SK-N-MC (cell line): ENCODE measurements around the gene KRT9.

ENCODE experiments used
- DNase-seq: peaks from one replicate; pipeline ENCODE4 v3.0.0-alpha.2; 2011; ENCODE audit warnings: low read depth, low spot score
- H3K27ac ChIP-seq: fragments of 200-600 bp; sonication (generic); 2 replicates; pipeline ENCODE4 v1.5.1; 2016; ENCODE audit warnings: mixed run types
- H3K36me3 ChIP-seq: fragments of 200-600 bp; sonication (generic); 2 replicates; pipeline ENCODE4 v1.6.1; 2017; ENCODE audit warnings: antibody characterized with exemption, low read length, mixed read lengths; ENCODE audit not compliant: insufficient read depth
- H3K4me3 ChIP-seq: fragments of 200-600 bp; sonication (generic); 2 replicates; pipeline ENCODE4 v1.5.1; 2016
- H3K9ac ChIP-seq: fragments of 200-600 bp; sonication (generic); 2 replicates; pipeline ENCODE4 v1.8.0; 2017; ENCODE audit warnings: mixed run types, mixed read lengths; ENCODE audit not compliant: insufficient read length
- H3K9me3 ChIP-seq: fragments of 200-600 bp; sonication (generic); 2 replicates; pipeline ENCODE4 v1.6.1; 2017; ENCODE audit warnings: low read depth, mild to moderate bottlenecking, antibody characterized with exemption, low read length, moderate library complexity, mixed read lengths
- EZH2 ChIP-seq: fragments of 200-600 bp; sonication (generic); IDR thresholded peaks from one replicate; pipeline ENCODE4 v1.6.1; 2017; ENCODE audit warnings: antibody characterized with exemption
- FOXP2 ChIP-seq: optimal IDR thresholded peaks from 2 replicates; pipeline ENCODE3; 2011; ENCODE audit warnings: mild to moderate bottlenecking, moderate library complexity; ENCODE audit not compliant: insufficient read depth; ENCODE audit errors: extremely low read length, control extremely low read depth
- POLR2AphosphoS5 ChIP-seq: IDR thresholded peaks from 2 replicates; pipeline ENCODE4 v1.6.1; 2012; ENCODE audit warnings: mild to moderate bottlenecking, low read depth, low read length, borderline replicate concordance

KRT9 gene

GRCh38 chr17:41602524-41602923, 30.7 kb upstream of the KRT9 start:
- no peak overlapping the region for H3K9ac ChIP-seq
- H3K36me3 ChIP-seq = no peaks in the 10 kb centered on the region
- H3K4me3 ChIP-seq = no peak overlapping the region
- H3K9me3 ChIP-seq = no peaks in the 10 kb centered on the region
- TF ChIP-seq EZH2 (no peak), FOXP2 (no peak), POLR2AphosphoS5 (no peak)
- no peak overlapping the region for H3K27ac ChIP-seq
- DNase-seq = no peak

- Histone ChIP-seq H3K36me3 (no peaks in the 10 kb centered on the region), H3K27ac (no peak overlapping the region), H3K9ac (no peak overlapping the region), H3K4me3 (no peak overlapping the region), H3K9me3 (no peaks in the 10 kb centered on the region)
- TF ChIP-seq FOXP2 (no peak), EZH2 (no peak), POLR2AphosphoS5 (no peak)
- no peak for DNase-seq
Observed at GRCh38 chr17:41600318-41600717, 28.5 kb upstream of the KRT9 start.

GRCh38 chr17:41599680-41600079, 27.8 kb upstream of the KRT9 start:
- Histone ChIP-seq H3K4me3 (no peak overlapping the region), H3K27ac (no peak overlapping the region)

GRCh38 chr17:41595585-41595984, 23.7 kb upstream of the KRT9 start:
- DNase-seq = no peak
- H3K27ac ChIP-seq = no peak overlapping the region
- no peaks in the 10 kb centered on the region for H3K9me3 ChIP-seq
- no peak for TF ChIP-seq FOXP2
- TF ChIP-seq POLR2AphosphoS5 = no peak
- no peak for TF ChIP-seq EZH2
- H3K4me3 ChIP-seq = no peak overlapping the region
- no peaks in the 10 kb centered on the region for H3K36me3 ChIP-seq
- H3K9ac ChIP-seq = no peak overlapping the region

More at GRCh38 chr17:41599680-41600079, 27.8 kb upstream of the KRT9 start:
- no peaks in the 10 kb centered on the region for H3K9me3 ChIP-seq
- H3K9ac ChIP-seq = no peak overlapping the region
- TF ChIP-seq POLR2AphosphoS5 (no peak), EZH2 (no peak), FOXP2 (no peak)
- H3K36me3 ChIP-seq = no peaks in the 10 kb centered on the region
- no peak for DNase-seq

- Histone ChIP-seq H3K36me3 (no peaks in the 10 kb centered on the region), H3K9ac (no peak overlapping the region), H3K27ac (no peak overlapping the region), H3K4me3 (no peak overlapping the region), H3K9me3 (no peaks in the 10 kb centered on the region)
- no peak for TF ChIP-seq EZH2
- TF ChIP-seq FOXP2 = no peak
- DNase-seq = no peak
Observed at GRCh38 chr17:41594363-41594915, 22.6 kb upstream of the KRT9 start.

GRCh38 chr17:41593306-41593981, 21.6 kb upstream of the KRT9 start:
- no peak overlapping the region for H3K9ac ChIP-seq
- H3K27ac ChIP-seq = no peak overlapping the region
- no peak overlapping the region for H3K4me3 ChIP-seq
- TF ChIP-seq POLR2AphosphoS5 (no peak), FOXP2 (no peak), EZH2 (no peak)
- DNase-seq = no peak
- no peaks in the 10 kb centered on the region for H3K9me3 ChIP-seq
- no peaks in the 10 kb centered on the region for H3K36me3 ChIP-seq

GRCh38 chr17:41592601-41593305, 20.9 kb upstream of the KRT9 start:
- Histone ChIP-seq H3K4me3 (no peak overlapping the region), H3K27ac (no peak overlapping the region), H3K9me3 (no peaks in the 10 kb centered on the region), H3K9ac (no peak overlapping the region), H3K36me3 (no peaks in the 10 kb centered on the region)
- TF ChIP-seq POLR2AphosphoS5 = no peak
- no peak for TF ChIP-seq FOXP2
- TF ChIP-seq EZH2 = no peak
- no peak for DNase-seq

- no peak for TF ChIP-seq POLR2AphosphoS5
- no peak for TF ChIP-seq FOXP2
- no peak for TF ChIP-seq EZH2
- H3K36me3 ChIP-seq = no peaks in the 10 kb centered on the region
- no peaks in the 10 kb centered on the region for H3K9me3 ChIP-seq
- DNase-seq = no peak
- H3K27ac ChIP-seq = no peak overlapping the region
- H3K4me3 ChIP-seq = no peak overlapping the region
- H3K9ac ChIP-seq = no peak overlapping the region
Observed at GRCh38 chr17:41589301-41589700, 17.4 kb upstream of the KRT9 start.
